Endodermal cell (in vitro differentiated cells): ENCODE measurements around the gene TRIM16. TPM values are rescaled to one million over a fixed set of nuclear protein-coding genes. Genes with fewer than 3 reads are reported as not detected.
"Not testable (repeated sequence)": the region's sequence is repeated elsewhere in the genome, so short reads cannot be mapped to it uniquely, and the experiment has no call there.

Experiments
- DNase-seq: peaks from one replicate; pipeline ENCODE4 v3.0.0-alpha.2; 2017
- H3K27ac ChIP-seq: 2 replicates; pipeline ENCODE4 v1.5.1; 2013; ENCODE audit warnings: mild to moderate bottlenecking, low read depth, low read length, moderate library complexity
- H3K27me3 ChIP-seq: 2 replicates; pipeline ENCODE4 v1.6.1; 2013; ENCODE audit warnings: mild to moderate bottlenecking, low read length, moderate library complexity; ENCODE audit not compliant: insufficient read depth, control insufficient read depth, poor library complexity, severe bottlenecking
- H3K36me3 ChIP-seq: 2 replicates; pipeline ENCODE4 v1.7.0; 2013; ENCODE audit warnings: mild to moderate bottlenecking, low read length, moderate library complexity; ENCODE audit not compliant: control insufficient read depth, insufficient read depth
- H3K4me1 ChIP-seq: one replicate; pipeline ENCODE4 v1.7.0; 2013; ENCODE audit warnings: low read length; ENCODE audit not compliant: control insufficient read depth, insufficient read depth
- H3K4me3 ChIP-seq: 2 replicates; pipeline ENCODE4 v1.5.1; 2013; ENCODE audit warnings: mild to moderate bottlenecking, low read length, moderate library complexity
- H3K9ac ChIP-seq: 2 replicates; pipeline ENCODE4 v1.6.1; 2013; ENCODE audit warnings: mild to moderate bottlenecking, low read length, moderate library complexity; ENCODE audit not compliant: poor library complexity, severe bottlenecking; ENCODE audit errors: extremely low read depth
- H3K9me3 ChIP-seq: 2 replicates; pipeline ENCODE4 v1.6.1; 2013; ENCODE audit warnings: mild to moderate bottlenecking, low read length, moderate library complexity; ENCODE audit not compliant: control insufficient read depth
- H3K27ac Mint-ChIP-seq: 2 replicates; pipeline ENCODE4 v1.8.0; 2020; ENCODE audit warnings: mixed read lengths
- H3K27me3 Mint-ChIP-seq: 2 replicates; pipeline ENCODE4 v1.8.0; 2021; ENCODE audit warnings: mild to moderate bottlenecking, mixed read lengths; ENCODE audit not compliant: insufficient read depth
- H3K36me3 Mint-ChIP-seq: 2 replicates; pipeline ENCODE4 v1.8.0; 2020; ENCODE audit warnings: low read depth, mixed read lengths
- H3K4me1 Mint-ChIP-seq: 2 replicates; pipeline ENCODE4 v1.8.0; 2020; ENCODE audit warnings: mixed read lengths
- H3K4me3 Mint-ChIP-seq: 2 replicates; pipeline ENCODE4 v1.8.0; 2020; ENCODE audit warnings: mild to moderate bottlenecking, moderate library complexity, mixed read lengths
- H3K9me3 Mint-ChIP-seq: 2 replicates; pipeline ENCODE4 v1.8.0; 2020; ENCODE audit warnings: mild to moderate bottlenecking, mixed read lengths
- WGBS, 2 experiments: methylation state at CpG; one replicate each; pipeline versions ENCODE4 v1.1.5 to v1.1.7; 2013; ENCODE audit warnings: missing lambda C conversion rate in 2 of 2, mixed read lengths in 1 of 2; ENCODE audit not compliant: insufficient coverage in 1 of 2, insufficient read length in 1 of 2; 5-methylcytosine and 5-hydroxymethylcytosine counted together
- long read RNA-seq, 4 experiments: library from polyadenylated mRNA in 2 of 4; library from RNA in 1 of 4; library from capped mRNA in 1 of 4; stranded (forward) in 3 of 4; unstranded in 1 of 4; transcript quantifications; one replicate each; pipeline ENCODE4 v2.0.0, GENCODE V29; 2020 to 2021; ENCODE audit warnings: inconsistent platforms in 1 of 4
- polyA plus RNA-seq, 2 experiments: library from polyadenylated mRNA; stranded (reverse); fragments of 50-300 nt; gene quantifications; one replicate each; pipeline ENCODE4 v1.2.3, GENCODE V29; 2013
- total RNA-seq, 2 donors: library from RNA; stranded (reverse); fragmentation: NEBNext Ultra II Directional in 1 of 2; extraction: Animal tissue kit (Norgen Biotek cat#: 25700) in 1 of 2; gene quantifications; 2 replicates in 1 of 2; 3 replicates in 1 of 2; pipeline ENCODE4 v1.2.1, GENCODE V29; 2021
- TF ChIP-seq, protein P1 (sequence below): fragments of 200-600 bp; sonication (generic); conservative IDR thresholded peaks from 2 replicates; pipeline ENCODE4 v1.5.0; 2021; ENCODE audit warnings: antibody characterized with exemption, mild to moderate bottlenecking

Gene TRIM16
- 10 to 100 TPM; 19.4 to 34.6 TPM for total RNA-seq
- polyA plus RNA-seq (2013, experiment 1 of 2): 19.0 TPM
- 23.3 TPM for polyA plus RNA-seq (2013, experiment 2 of 2)
- long read RNA-seq, experiment 1: 0 reads
- long read RNA-seq, experiment 2, partial matches to known transcripts: 4 of 21 reads
- long read RNA-seq, experiment 2, other reads (novel, unspliced or antisense): 15 of 21 reads
- long read RNA-seq, experiment 3, transcript TRIM16-226 (12 exons, 3,342 nt): major isoform, 6 of 61 reads
- long read RNA-seq, experiment 3, partial matches to known transcripts: 6 of 61 reads
- long read RNA-seq, experiment 3, other reads (novel, unspliced or antisense): 49 of 61 reads
- long read RNA-seq, experiment 4, partial matches to known transcripts: 1 of 6 reads
- long read RNA-seq, experiment 4, other reads (novel, unspliced or antisense): 5 of 6 reads

DNA sequence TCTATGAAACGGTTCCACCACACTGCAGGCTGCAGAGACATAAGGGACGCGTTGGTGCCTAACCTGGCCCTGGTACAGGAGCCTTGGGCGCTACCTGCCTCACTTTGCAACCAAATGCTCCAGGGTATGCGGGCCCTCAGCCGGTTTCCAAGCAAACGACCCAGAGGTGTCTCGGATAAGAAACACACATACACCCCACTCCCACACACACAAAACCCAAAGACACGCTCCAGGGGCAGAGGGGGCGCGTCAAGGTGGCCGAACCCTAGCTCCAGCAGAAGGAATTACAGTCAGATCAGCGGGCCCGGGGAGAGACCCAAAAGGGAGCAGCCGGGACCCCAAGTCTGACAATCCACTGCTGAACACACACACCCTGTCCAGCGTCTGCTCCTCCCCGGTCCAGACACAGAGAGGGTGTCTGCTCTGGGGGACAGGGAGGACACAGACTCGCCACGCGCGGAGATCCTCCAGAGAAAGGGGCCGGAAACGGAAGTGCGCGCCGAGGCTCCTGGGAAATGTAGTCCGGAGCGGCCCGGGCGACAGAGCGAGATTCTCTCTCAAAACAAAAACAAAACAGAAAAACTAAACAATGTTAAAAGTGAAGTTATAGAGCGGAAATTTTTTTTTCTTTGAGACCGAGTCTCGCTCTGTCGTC, at the start of gene TRIM16:
TRIM16 (minus strand) TSS at position 488 of the 655 bp plus-strand sequence. CDS start 32,702 bp downstream, outside the sequence.
- Histone ChIP-seq H3K9ac (peak within 1 kb of the TSS; percentile 55), H3K4me3 (peak within 1 kb of the TSS; percentile 78)
- not testable (repeated sequence) for H3K27ac ChIP-seq, H3K9me3 ChIP-seq, H3K4me1 Mint-ChIP-seq, H3K27me3 ChIP-seq, H3K4me1 ChIP-seq, H3K36me3 ChIP-seq, H3K9me3 Mint-ChIP-seq, H3K27me3 Mint-ChIP-seq
- peak within 1 kb of the TSS; percentile 90 for H3K4me3 Mint-ChIP-seq
- peak within 1 kb of the TSS; percentile 96 for H3K27ac Mint-ChIP-seq
- peaks cover 15% of the 10 kb centered on the region for H3K36me3 Mint-ChIP-seq
- whole genome bisulfite sequencing, 2 experiments: 6 to 9% methylated on average over 8 to 20 of the region's 35 CpGs
- TF ChIP-seq, protein P1, sequence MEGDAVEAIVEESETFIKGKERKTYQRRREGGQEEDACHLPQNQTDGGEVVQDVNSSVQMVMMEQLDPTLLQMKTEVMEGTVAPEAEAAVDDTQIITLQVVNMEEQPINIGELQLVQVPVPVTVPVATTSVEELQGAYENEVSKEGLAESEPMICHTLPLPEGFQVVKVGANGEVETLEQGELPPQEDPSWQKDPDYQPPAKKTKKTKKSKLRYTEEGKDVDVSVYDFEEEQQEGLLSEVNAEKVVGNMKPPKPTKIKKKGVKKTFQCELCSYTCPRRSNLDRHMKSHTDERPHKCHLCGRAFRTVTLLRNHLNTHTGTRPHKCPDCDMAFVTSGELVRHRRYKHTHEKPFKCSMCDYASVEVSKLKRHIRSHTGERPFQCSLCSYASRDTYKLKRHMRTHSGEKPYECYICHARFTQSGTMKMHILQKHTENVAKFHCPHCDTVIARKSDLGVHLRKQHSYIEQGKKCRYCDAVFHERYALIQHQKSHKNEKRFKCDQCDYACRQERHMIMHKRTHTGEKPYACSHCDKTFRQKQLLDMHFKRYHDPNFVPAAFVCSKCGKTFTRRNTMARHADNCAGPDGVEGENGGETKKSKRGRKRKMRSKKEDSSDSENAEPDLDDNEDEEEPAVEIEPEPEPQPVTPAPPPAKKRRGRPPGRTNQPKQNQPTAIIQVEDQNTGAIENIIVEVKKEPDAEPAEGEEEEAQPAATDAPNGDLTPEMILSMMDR: peak; percentile 72
- peak; percentile 89 for DNase-seq

DNA sequence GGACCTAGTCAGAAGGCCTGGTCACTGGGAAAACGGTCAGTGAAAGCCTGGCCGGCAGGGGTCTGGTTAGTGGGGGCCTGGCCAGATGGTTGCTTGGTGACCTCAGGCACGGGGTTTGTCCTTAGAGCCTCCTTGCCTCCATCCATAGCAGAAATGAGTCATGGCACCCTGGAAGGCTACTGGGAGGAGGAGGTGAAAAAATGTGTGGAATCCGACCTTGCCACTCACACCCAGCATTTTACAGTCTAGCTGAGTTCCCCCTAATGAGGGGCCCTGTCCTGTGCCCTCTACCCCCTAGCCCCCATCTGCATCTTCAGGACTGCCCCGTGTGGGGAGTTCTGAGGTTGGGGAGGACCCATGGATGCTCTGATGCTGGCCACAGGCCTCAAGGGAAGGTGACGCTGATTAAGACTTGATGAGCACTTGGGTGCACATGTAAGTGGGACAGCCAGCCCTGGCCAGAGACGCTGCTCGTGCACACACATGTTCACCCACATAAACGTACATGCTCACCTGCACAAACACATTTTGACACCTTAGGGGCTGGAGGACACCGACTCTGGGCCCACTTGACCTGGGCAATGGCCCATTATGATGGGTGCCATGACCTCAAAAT, 49.2 kb upstream of the TRIM16 start:
- not testable (repeated sequence) for H3K4me1 Mint-ChIP-seq, H3K27ac Mint-ChIP-seq, H3K9me3 ChIP-seq, DNase-seq, H3K4me1 ChIP-seq, H3K36me3 ChIP-seq, H3K36me3 Mint-ChIP-seq, H3K27me3 Mint-ChIP-seq, H3K27me3 ChIP-seq, H3K4me3 Mint-ChIP-seq, H3K4me3 ChIP-seq, H3K9me3 Mint-ChIP-seq, H3K9ac ChIP-seq, H3K27ac ChIP-seq
- WGBS, 2 experiments: 92% methylated on average over 5 of the region's 10 CpGs; no CpG with 5 or more reads in 1 of the 2 experiments

DNA sequence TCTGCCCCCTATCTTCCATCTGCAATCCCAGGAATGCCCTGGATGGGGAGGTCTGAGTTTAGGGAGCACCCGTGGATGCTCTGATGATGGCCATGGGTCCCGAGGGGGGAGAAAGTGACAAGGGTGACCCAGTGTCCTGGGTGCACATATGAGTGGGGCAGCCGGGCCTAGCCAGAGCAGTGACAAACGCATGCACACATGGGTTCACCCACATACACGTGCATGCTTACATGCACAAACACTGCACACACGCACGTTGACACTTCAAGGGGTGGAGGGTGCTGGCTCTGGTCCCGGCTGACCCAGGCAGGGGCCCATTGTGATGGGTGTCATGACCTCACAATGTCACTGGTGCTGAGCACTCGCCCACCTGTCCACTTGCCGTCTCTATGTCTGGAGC, 47.8 kb upstream of the TRIM16 start, which contains the start of gene TBC1D26:
TBC1D26 (plus strand) TSS at position 384 of the 400 bp plus-strand sequence. CDS start 3,066 bp downstream, outside the sequence.
- H3K4me1 ChIP-seq, H3K9me3 ChIP-seq, H3K4me1 Mint-ChIP-seq, H3K36me3 ChIP-seq, H3K4me3 Mint-ChIP-seq, H3K27ac Mint-ChIP-seq, H3K9me3 Mint-ChIP-seq, H3K36me3 Mint-ChIP-seq, H3K27ac ChIP-seq, DNase-seq, H3K9ac ChIP-seq, H3K27me3 ChIP-seq, H3K27me3 Mint-ChIP-seq, H3K4me3 ChIP-seq: not testable (repeated sequence)
- WGBS, 2 experiments: 20 to 89% methylated on average over 1 to 9 of the region's 10 CpGs

DNA sequence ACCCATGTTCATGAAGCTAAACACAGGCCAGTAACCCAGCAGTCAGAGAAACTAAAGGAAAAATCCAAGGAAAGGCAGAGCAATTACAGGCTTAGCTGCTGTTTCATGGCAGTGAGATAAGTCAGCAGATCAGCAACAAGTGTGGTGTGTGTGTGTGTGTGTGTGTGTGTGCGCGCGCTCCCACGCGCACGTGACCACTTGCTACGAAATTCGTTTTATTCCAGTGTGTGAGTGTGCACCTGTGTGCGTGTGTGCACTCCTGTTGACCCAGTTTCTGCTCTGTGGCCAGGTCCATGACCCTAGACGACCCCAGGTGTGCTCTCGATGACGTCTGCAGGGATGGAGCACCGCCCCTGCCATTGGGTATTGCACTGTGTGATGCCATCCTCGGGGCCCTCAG, 46.4 kb upstream of the TRIM16 start:
- 84% methylated on average over 4 of the region's 14 CpGs; no CpG with 5 or more reads in 1 of the 2 experiments for WGBS, 2 experiments
- not testable (repeated sequence) for H3K4me1 ChIP-seq, H3K27me3 Mint-ChIP-seq, H3K27ac Mint-ChIP-seq, H3K4me3 Mint-ChIP-seq, H3K9me3 Mint-ChIP-seq, H3K27me3 ChIP-seq, H3K4me1 Mint-ChIP-seq, H3K9ac ChIP-seq, H3K4me3 ChIP-seq, H3K36me3 Mint-ChIP-seq, H3K27ac ChIP-seq, H3K36me3 ChIP-seq, DNase-seq, H3K9me3 ChIP-seq

DNA sequence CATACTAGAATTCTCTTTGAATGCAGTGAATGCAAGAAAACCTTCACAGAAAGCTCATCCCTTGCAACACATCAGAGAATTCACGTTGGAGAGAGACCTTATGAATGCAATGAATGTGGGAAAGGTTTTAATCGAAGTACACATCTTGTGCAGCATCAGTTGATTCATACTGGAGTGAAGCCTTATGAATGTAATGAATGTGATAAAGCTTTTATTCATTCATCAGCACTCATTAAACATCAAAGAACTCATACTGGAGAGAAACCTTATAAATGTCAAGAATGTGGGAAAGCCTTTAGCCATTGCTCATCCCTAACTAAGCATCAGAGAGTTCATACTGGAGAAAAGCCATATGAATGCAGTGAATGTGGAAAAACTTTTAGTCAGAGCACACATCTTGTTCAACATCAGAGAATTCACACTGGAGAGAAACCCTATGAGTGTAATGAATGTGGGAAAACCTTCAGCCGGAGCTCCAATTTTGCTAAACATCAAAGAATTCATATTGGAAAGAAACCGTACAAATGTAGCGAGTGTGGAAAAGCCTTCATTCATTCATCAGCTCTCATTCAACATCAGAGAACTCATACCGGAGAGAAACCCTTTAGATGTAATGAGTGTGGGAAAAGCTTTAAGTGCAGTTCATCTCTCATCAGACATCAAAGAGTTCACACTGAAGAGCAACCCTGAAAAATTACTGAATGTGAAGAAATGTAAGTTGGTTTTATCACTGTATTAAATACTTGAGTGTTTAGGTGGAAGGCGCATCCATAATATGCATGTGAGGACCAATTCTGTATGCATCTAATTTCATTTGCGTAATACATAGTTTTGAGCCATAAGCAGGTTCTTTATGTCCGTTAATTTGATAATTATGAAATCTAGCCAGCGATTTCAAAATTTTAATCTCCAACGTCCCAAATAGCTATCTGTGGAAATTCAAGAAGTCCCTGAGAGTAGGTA, 32.8 kb upstream of the TRIM16 start:
- not testable (repeated sequence) for H3K27me3 Mint-ChIP-seq, H3K4me1 ChIP-seq, H3K9ac ChIP-seq, DNase-seq, H3K27ac Mint-ChIP-seq, H3K4me3 Mint-ChIP-seq, H3K27ac ChIP-seq, H3K27me3 ChIP-seq, H3K4me1 Mint-ChIP-seq
- 95 to 97% methylated on average over 4 to 6 of the region's 11 CpGs for WGBS, 2 experiments
- Mint-ChIP-seq H3K9me3 (peaks cover 83% of the 10 kb centered on the region), H3K36me3 (peaks cover 81% of the 10 kb centered on the region)
- Histone ChIP-seq H3K36me3 (peaks cover 55% of the 10 kb centered on the region), H3K4me3 (peak overlapping the region; percentile 72), H3K9me3 (peaks cover 79% of the 10 kb centered on the region)
